GM21717 (cell line): ENCODE data around the gene AGPS.

Experiments used
- ATAC-seq: cut with Tn5 transposase; IDR thresholded peaks from one replicate; pipeline ENCODE4 v1.9.1; 2021; ENCODE audit warnings: mild to moderate bottlenecking, moderate library complexity; ENCODE audit not compliant: unreplicated experiment

Gene AGPS

DNA sequence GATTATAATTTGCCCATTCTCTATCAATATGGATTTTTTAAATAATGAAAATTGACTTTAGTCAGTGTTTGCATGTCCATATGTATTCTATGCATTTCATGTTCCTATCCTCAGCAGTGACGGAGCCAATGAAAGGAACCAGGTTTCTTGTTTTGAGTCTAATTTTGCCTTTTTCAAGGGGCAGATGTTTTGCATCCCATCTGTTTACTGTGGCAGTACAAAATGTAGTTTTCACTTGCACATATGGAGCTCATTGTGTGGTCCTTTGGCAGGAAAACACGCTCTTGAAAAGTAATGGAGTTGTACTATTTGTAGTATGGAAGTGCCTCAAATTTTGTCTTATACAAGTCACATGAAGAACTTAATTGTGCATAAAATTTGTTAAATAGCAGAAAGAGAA, 127.8 kb downstream of the AGPS start:
- no peak for ATAC-seq

GRCh38 chr2:177523781-177524180, 131.2 kb downstream of the AGPS start:
- no peak for ATAC-seq

DNA sequence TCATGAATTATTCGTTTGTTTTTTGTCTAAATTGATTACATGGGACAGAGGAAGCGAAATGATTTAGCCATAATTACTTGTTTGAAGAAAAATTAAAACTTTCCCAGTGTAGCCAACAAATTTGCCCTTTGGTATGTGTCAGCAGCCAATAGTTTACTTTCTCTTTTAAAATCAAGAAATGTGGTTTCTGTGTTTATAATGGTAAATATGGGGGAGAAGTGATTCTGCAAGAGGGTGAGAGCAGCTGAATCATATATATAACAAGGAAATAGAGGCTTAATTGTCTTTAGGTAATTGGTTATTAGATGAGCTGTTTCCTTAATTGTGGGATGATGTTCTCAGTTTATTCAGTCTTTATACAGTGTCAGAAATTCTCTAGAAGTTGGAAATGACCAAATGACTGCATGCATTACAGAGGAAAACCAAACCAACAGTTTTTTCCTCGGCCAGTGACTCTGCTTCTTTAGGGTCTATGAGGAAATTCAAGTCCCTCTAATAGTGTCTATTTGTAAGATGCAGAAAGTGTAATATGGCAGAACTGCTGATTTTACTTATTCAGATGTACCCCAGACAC, 132.9 kb downstream of the AGPS start:
- ATAC-seq, result no peak

DNA sequence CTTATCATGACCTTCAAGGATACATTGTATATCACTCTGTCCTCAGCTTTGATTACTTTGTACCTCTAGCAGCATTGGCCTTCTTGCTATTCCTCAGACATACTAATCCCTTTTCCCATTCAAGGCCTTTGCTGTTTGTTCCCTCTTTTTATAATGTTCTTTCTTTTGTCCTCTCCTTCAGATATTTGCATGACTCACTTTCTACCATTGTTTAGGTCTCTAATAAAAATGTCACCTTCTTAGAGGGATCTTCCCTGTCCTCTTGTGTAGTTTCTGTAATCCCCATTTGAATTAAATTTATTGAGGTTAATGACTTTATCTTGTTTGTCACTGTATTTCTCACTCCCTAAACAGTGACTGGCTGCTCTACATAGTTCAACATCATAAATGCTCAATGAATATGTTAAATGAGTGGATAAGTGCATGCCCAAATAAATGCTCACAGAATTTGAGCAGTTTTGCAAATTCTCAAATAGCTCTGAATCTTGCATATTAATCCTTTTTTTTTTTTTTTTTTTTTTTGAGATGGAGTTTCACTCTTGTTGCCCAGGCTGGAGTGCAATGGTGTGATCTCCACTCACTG, 135.9 kb downstream of the AGPS start:
- no peak for ATAC-seq

DNA sequence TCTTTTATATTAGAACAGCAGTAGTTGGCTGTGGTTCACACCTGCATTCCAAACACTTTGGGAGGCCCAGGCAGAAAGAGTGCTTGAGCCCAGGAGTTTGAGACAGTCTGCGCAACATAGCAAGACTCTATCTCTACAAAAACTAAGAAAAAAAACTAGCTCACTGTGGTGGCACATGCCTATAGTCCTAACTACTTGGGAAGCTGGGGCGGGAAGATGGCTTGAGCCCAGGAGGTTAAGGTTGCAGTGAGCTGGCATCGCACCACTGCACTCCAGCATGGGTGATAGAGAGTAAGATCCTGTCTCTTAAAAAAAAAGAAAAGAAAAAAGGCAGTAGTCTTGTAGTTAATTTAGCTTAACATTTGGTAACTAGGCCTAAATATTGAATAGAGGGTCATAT, 136.6 kb downstream of the AGPS start:
- no peak for ATAC-seq

- ATAC-seq, result no peak
Measured at GRCh38 chr2:177530561-177530960, 138.0 kb downstream of the AGPS start.

- no peak for ATAC-seq
Measured at GRCh38 chr2:177531706-177532105, 139.1 kb downstream of the AGPS start.

- ATAC-seq, result no peak
Measured at GRCh38 chr2:177532567-177532966, 140.0 kb downstream of the AGPS start.

DNA sequence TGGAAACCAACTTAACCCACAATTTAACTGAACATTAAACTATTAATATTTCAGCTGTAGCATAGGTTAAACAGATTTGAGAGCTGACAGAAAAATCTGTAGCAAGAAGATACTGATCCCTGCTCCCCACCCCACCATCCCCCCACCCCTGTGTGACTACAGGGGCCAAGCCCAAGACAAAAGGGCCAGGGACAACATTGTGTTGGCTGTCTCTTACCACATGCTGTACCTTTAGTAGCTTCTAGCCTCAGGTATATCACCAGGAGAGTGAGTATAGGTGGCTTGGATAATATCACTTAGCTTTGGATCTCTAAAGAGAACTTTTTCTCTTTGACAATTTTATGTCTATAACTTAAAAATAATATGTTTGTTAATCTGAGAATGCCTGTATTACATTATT, 140.7 kb downstream of the AGPS start:
- no peak for ATAC-seq

DNA sequence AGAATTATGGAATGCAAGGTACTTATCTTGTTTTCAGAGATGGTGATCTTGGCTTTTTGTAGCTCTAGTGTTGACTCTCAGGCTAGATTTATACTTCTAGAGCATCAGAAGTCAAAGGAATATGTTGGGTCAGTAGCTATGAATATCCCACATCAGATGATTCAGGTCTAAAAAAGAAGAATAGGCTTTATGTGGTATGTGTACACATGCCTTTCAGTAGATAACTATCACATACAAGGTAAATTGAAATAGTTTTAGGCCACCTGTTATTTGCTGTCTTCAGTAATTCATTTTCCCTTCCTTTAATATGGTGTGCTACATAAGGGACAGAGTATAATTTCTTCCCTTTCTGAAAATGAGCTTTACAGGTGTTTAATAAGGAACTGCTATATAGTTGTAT, 142.4 kb downstream of the AGPS start:
- no peak for ATAC-seq

GRCh38 chr2:177535958-177536504, 143.5 kb downstream of the AGPS start:
- ATAC-seq, result no peak

GRCh38 chr2:177537213-177537612, 144.6 kb downstream of the AGPS start:
- ATAC-seq, result no peak

GRCh38 chr2:177537636-177538035, 145.1 kb downstream of the AGPS start:
- no peak for ATAC-seq

- ATAC-seq, result no peak
Measured at GRCh38 chr2:177538323-177538722, 145.8 kb downstream of the AGPS start.

DNA sequence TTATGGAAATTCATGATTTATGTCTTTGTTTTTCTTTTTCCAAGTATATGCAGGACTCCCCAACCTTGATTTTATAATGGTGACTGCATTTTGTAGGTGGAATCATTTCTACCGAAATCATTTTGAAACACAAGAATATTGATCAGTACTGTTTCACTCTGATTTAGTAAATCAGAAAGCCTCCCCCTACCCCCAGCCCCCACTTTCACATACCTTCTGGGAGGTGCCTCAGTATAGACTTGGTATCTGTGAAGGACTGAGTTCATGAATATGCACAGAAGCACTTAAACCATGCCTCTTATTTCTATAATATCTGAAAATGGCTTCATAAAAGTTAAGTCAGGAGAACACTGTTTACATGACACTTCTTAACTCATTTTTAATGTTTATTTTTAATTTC, 147.7 kb downstream of the AGPS start:
- ATAC-seq, result no peak

GRCh38 chr2:177541258-177541991, 148.9 kb downstream of the AGPS start:
- no peak for ATAC-seq

DNA sequence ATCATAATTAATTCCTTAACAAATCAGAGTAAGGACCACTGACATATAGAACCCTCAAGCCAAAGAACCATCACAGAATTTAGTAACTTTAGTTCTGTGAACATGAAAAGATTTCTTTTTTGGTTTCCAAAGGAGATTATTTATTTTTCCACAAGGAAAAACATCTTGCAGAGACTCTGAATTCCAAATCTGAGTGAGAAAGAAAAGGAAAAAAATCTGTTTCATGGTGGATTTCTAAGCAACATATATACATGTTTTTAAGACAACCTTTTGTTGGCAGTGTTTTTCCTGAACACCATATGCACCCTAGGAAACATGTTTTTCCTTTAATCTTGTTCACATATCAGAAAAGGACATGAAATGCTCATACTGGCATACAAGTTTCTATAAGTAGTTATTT, 149.8 kb downstream of the AGPS start:
- ATAC-seq, result no peak

GRCh38 chr2:177543007-177543760, 150.6 kb downstream of the AGPS start:
- no peak for ATAC-seq

- ATAC-seq, result no peak
Measured at GRCh38 chr2:177545143-177545542, 152.6 kb downstream of the AGPS start.

DNA sequence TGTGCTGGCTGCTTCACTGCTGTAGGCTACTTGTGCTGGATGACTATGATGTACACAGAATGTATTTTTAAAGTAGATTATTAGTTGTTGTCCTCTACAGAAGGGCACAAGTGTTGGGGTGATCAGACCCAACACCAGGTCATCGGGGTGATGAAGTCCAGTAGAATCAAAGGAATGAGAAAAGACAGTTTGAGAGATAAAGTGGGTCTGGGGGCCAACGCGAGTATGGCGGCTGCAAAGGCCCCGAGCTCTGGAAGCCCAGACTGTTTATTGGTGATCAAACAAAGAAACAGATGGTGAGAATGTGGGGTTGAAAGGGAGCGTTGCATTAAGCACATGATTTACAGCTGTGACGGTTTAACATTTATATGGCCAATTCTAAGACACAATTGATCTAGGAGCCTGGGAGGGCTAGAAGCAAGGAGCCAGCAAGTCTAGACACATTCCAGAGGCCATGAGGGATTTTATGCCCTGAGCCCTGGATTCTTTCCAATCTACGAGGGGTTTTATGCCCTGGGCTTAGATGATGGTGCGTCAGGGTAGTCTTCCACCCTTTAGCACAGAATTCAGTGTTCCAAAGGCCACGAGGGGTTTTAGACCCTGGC, 153.5 kb downstream of the AGPS start:
- no peak for ATAC-seq

GRCh38 chr2:177547122-177547521, 154.5 kb downstream of the AGPS start:
- ATAC-seq, result peak; percentile 95
